ENCODE results near the gene SPATA13. TPM values are rescaled to one million over a fixed set of nuclear protein-coding genes. Genes with fewer than 3 reads are reported as not detected.

The SPATA13 gene
- total and polyA plus RNA-seq, 2 donors (not counting 3 experiments of a cell fraction or from before 2014, with no cell fraction given): 6.6 to 12.9 TPM

GRCh38 chr13:24195626-24196025 is 35.1 kb downstream of the SPATA13 start:
- H3K9me1 ChIP-seq (replicated peaks; ENCODE audit: control insufficient read depth, extremely low read depth, insufficient read depth, low read length): no peaks in the 10 kb centered on the region
- DNase-seq (ENCODE audit: low read depth, low spot score) (no peak), FAIRE-seq (no peak)
- dilution Hi-C loops (cut with MboI; ENCODE audit: extremely low pct_ligation_motif_present, low sequenced_read_pairs): no loop called here
- no peaks in the 10 kb centered on the region for H4K20me1 ChIP-seq (replicated peaks; ENCODE audit: control insufficient read depth, extremely low read depth, insufficient read depth, low read length)
- no peak overlapping the region for H2AFZ ChIP-seq (ENCODE audit: low read depth, low read length)
- H3K4me1 ChIP-seq (ENCODE audit: control insufficient read depth, extremely low read depth, insufficient read depth, low read length): no peaks in the 10 kb centered on the region
- no peak overlapping the region for H3K9ac ChIP-seq (replicated peaks; ENCODE audit: extremely low read depth, insufficient read depth, low read length)
- H3K27me3 ChIP-seq (ENCODE audit: control insufficient read depth in 2 of 2, insufficient read depth in 2 of 2, low read length in 2 of 2): no peaks in the 10 kb centered on the region
- intact Hi-C loops (cut with micrococcal nuclease): no loop called here
- BruUV-seq (replicated peaks): no TSS peak
- H3K79me2 ChIP-seq (ENCODE audit: control insufficient read depth, insufficient read depth, low read length): peaks cover 2% of the 10 kb centered on the region
- ChIA-PET CTCF (interaction anchor here (1.8 kb wide), 1 partner anchor 33 kb away, joined by 4 read pairs; no protein-coding TSS in a partner anchor), POLR2A (no interaction called here)
- H3K9me3 ChIP-seq (replicated peaks; ENCODE audit: control insufficient read depth, insufficient read depth, low read length): no peaks in the 10 kb centered on the region
- no peak overlapping the region for H3K27ac ChIP-seq (ENCODE audit: insufficient read depth, low read depth, low read length)
- no peak overlapping the region for H3K4me3 ChIP-seq (replicated peaks in 1 of 3; ENCODE audit: insufficient read depth in 1 of 3, low read depth in 1 of 3, low read length in 3 of 3)
- no peak overlapping the region for H3K4me2 ChIP-seq (ENCODE audit: insufficient read depth, low read length)
- TF ChIP-seq FOS (IDR thresholded peaks at IDR 0.05; ENCODE audit: borderline replicate concordance, insufficient read depth, low read length) (no peak), MAX (IDR thresholded peaks at IDR 0.05; ENCODE audit: insufficient read depth, insufficient read length) (no peak), CTCF (IDR thresholded peaks at IDR 0.05; ENCODE audit: extremely low read depth in 1 of 2, insufficient read depth in 1 of 2, low read depth in 1 of 2, low read length in 2 of 2) (no peak), POLR2A (IDR thresholded peaks at IDR 0.05; ENCODE audit: low read depth, low read length) (no peak), EZH2 (IDR thresholded peaks at IDR 0.05; ENCODE audit: borderline replicate concordance, low read depth, low read length, severe bottlenecking) (no peak), GATA2 (IDR thresholded peaks at IDR 0.05; ENCODE audit: insufficient read depth, insufficient read length, low read depth, low read length) (no peak), JUN (IDR thresholded peaks at IDR 0.05; ENCODE audit: borderline replicate concordance, insufficient read depth, insufficient read length, low read depth) (no peak), POLR2AphosphoS5 (IDR thresholded peaks at IDR 0.05; ENCODE audit: insufficient read depth, low read depth, low read length) (no peak), MYC (IDR thresholded peaks at IDR 0.05; ENCODE audit: low read depth, low read length) (no peak)
- no peaks in the 10 kb centered on the region for H3K36me3 ChIP-seq (ENCODE audit: control insufficient read depth in 2 of 2, extremely low read depth in 1 of 2, insufficient read depth in 2 of 2, low read length in 2 of 2)

All from endothelial cell of umbilical vein (primary cell).